Mesendoderm (in vitro differentiated cells): ENCODE data around the gene RAB37.

Source experiments
- DNase-seq: peaks from one replicate; pipeline ENCODE4 v3.0.0; 2013
- H2AK5ac ChIP-seq: 2 replicates; pipeline ENCODE4 v1.6.1; 2013; ENCODE audit warnings: low read length, inconsistent platforms
- H2BK120ac ChIP-seq: 2 replicates; pipeline ENCODE4 v1.6.1; 2013; ENCODE audit warnings: low read depth, mild to moderate bottlenecking, low read length, moderate library complexity, mixed read lengths
- H2BK15ac ChIP-seq: replicated peaks from 2 replicates; pipeline ENCODE4 v1.6.1; 2013; ENCODE audit warnings: low read depth, mild to moderate bottlenecking, moderate library complexity
- H2BK5ac ChIP-seq: 2 replicates; pipeline ENCODE4 v1.6.1; 2013; ENCODE audit warnings: low read length, inconsistent platforms
- H3K18ac ChIP-seq: 2 replicates; pipeline ENCODE4 v1.6.1; 2013; ENCODE audit warnings: mild to moderate bottlenecking, low read length, mixed read lengths
- H3K23ac ChIP-seq: one replicate; pipeline ENCODE4 v1.6.1; 2013; ENCODE audit warnings: low read length
- H3K27ac ChIP-seq: 2 replicates; pipeline ENCODE4 v1.5.1; 2013; ENCODE audit warnings: low read depth, mild to moderate bottlenecking, inconsistent platforms, low read length, moderate library complexity
- H3K27me3 ChIP-seq: 2 replicates; pipeline ENCODE4 v1.6.1; 2013; ENCODE audit warnings: low read length, control low read depth, mild to moderate bottlenecking, inconsistent platforms; ENCODE audit not compliant: insufficient read depth, poor library complexity
- H3K36me3 ChIP-seq: 2 replicates; pipeline ENCODE4 v1.6.1; 2013; ENCODE audit warnings: low read length, inconsistent platforms; ENCODE audit not compliant: control insufficient read depth, insufficient read depth
- H3K4ac ChIP-seq: one replicate; pipeline ENCODE4 v1.6.1; 2013; ENCODE audit warnings: low read depth, mild to moderate bottlenecking, low read length, moderate library complexity
- H3K4me1 ChIP-seq: 2 replicates; pipeline ENCODE4 v1.6.1; 2013; ENCODE audit warnings: low read depth, low read length, inconsistent platforms; ENCODE audit not compliant: control insufficient read depth
- H3K4me2 ChIP-seq: 2 replicates; pipeline ENCODE4 v1.6.1; 2013; ENCODE audit warnings: low read length
- H3K4me3 ChIP-seq: 2 replicates; pipeline ENCODE4 v1.5.1; 2013; ENCODE audit warnings: mild to moderate bottlenecking, low read length
- H3K56ac ChIP-seq: one replicate; pipeline ENCODE4 v1.6.1; 2013; ENCODE audit warnings: low read length
- H3K79me1 ChIP-seq: 2 replicates; pipeline ENCODE4 v1.6.1; 2013; ENCODE audit warnings: low read length, inconsistent platforms
- H3K79me2 ChIP-seq: 2 replicates; pipeline ENCODE4 v1.6.1; 2013; ENCODE audit warnings: mild to moderate bottlenecking, low read length; ENCODE audit not compliant: control insufficient read depth, insufficient read depth
- H3K9ac ChIP-seq: 2 replicates; pipeline ENCODE4 v1.6.1; 2013; ENCODE audit warnings: low read length, inconsistent platforms
- H4K5ac ChIP-seq: one replicate; pipeline ENCODE4 v1.6.1; 2013; ENCODE audit warnings: low read length
- H4K8ac ChIP-seq: one replicate; pipeline ENCODE4 v1.6.1; 2013; ENCODE audit warnings: low read depth, mild to moderate bottlenecking, control low read depth, low read length, moderate library complexity
- WGBS: extraction: QIAGEN DNeasy Blood & Tissue Kit; methylation state at CpG from one replicate; pipeline ENCODE4 v1.1.7; 2013; ENCODE audit warnings: low lambda C conversion rate, missing lambda C conversion rate; ENCODE audit not compliant: insufficient coverage; ENCODE audit errors: extremely low coverage; 5-methylcytosine and 5-hydroxymethylcytosine counted together

Gene RAB37

DNA sequence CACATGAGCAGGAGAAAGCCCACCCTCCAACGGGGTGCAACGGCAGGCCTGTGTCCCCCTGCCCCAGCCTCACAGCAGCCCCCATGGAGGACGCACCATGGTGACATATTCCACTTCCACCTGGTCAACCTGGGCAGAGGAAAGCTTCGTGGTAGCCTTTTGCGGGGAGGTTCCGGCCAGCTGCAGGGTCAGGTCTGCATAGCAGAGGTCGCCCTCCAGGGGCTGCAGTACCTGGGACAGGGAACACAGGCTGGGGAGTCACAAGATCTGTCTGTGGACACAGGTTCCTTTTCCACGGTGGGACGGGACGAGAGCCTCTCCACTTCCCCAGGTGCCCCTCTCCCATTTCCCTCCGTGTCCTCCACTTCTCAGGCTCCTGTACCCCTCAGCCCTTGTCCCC is 41.4 kb upstream of the RAB37 start:
- Histone ChIP-seq H3K18ac (no peak overlapping the region), H3K4me3 (no peak overlapping the region), H3K27me3 (no peaks in the 10 kb centered on the region), H3K4me1 (no peaks in the 10 kb centered on the region), H3K4me2 (no peak overlapping the region), H2BK5ac (no peak overlapping the region), H3K4ac (no peak overlapping the region), H3K79me2 (no peaks in the 10 kb centered on the region), H2BK120ac (no peak overlapping the region), H4K8ac (no peak overlapping the region), H3K56ac (no peak overlapping the region), H4K5ac (no peak overlapping the region), H3K23ac (no peak overlapping the region), H2BK15ac (no peak overlapping the region), H3K27ac (no peak overlapping the region), H3K36me3 (no peaks in the 10 kb centered on the region), H2AK5ac (no peak overlapping the region), H3K9ac (no peak overlapping the region), H3K79me1 (no peaks in the 10 kb centered on the region)
- DNase-seq = no peak
- WGBS = no CpG with 5 or more reads among the region's 11 CpGs

- H2AK5ac ChIP-seq = no peak overlapping the region
- H3K4me1 ChIP-seq = no peaks in the 10 kb centered on the region
- no peak for DNase-seq
- WGBS = no CpG with 5 or more reads among the region's 2 CpGs
- H4K5ac ChIP-seq = no peak overlapping the region
- H3K4me2 ChIP-seq = no peak overlapping the region
- H3K79me1 ChIP-seq = no peaks in the 10 kb centered on the region
- no peak overlapping the region for H3K18ac ChIP-seq
- H3K27ac ChIP-seq = no peak overlapping the region
- no peak overlapping the region for H3K4ac ChIP-seq
- H3K9ac ChIP-seq = no peak overlapping the region
- H3K79me2 ChIP-seq = no peaks in the 10 kb centered on the region
- no peak overlapping the region for H2BK5ac ChIP-seq
- no peak overlapping the region for H2BK15ac ChIP-seq
- H3K56ac ChIP-seq = no peak overlapping the region
- H3K27me3 ChIP-seq = no peaks in the 10 kb centered on the region
- H3K23ac ChIP-seq = no peak overlapping the region
- no peak overlapping the region for H2BK120ac ChIP-seq
- no peak overlapping the region for H4K8ac ChIP-seq
- no peaks in the 10 kb centered on the region for H3K36me3 ChIP-seq
- no peak overlapping the region for H3K4me3 ChIP-seq
Observed at GRCh38 chr17:74697515-74697914, 39.5 kb upstream of the RAB37 start.

- Histone ChIP-seq H3K18ac (no peak overlapping the region), H3K4me3 (no peak overlapping the region), H3K9ac (no peak overlapping the region), H2BK120ac (no peak overlapping the region), H3K27me3 (no peaks in the 10 kb centered on the region), H3K79me1 (no peaks in the 10 kb centered on the region), H3K23ac (no peak overlapping the region), H4K8ac (no peak overlapping the region), H3K36me3 (no peaks in the 10 kb centered on the region), H3K4me2 (no peak overlapping the region), H2BK15ac (no peak overlapping the region), H3K4me1 (no peaks in the 10 kb centered on the region), H2AK5ac (no peak overlapping the region), H3K4ac (no peak overlapping the region), H4K5ac (no peak overlapping the region), H2BK5ac (no peak overlapping the region), H3K56ac (no peak overlapping the region), H3K79me2 (no peaks in the 10 kb centered on the region), H3K27ac (no peak overlapping the region)
- WGBS = no CpG with 5 or more reads among the region's 7 CpGs
- no peak for DNase-seq
Observed at GRCh38 chr17:74698069-74698468, 39.0 kb upstream of the RAB37 start.

GRCh38 chr17:74699236-74699635 is 37.8 kb upstream of the RAB37 start:
- WGBS = no CpG with 5 or more reads among the region's 9 CpGs
- H3K4me2 ChIP-seq = no peak overlapping the region
- no peak for DNase-seq
- H3K23ac ChIP-seq = no peak overlapping the region
- no peaks in the 10 kb centered on the region for H3K27me3 ChIP-seq
- no peak overlapping the region for H3K9ac ChIP-seq
- no peaks in the 10 kb centered on the region for H3K79me2 ChIP-seq
- H2BK15ac ChIP-seq = no peak overlapping the region
- H3K4me1 ChIP-seq = no peaks in the 10 kb centered on the region
- no peak overlapping the region for H4K5ac ChIP-seq
- no peak overlapping the region for H2BK5ac ChIP-seq
- H3K36me3 ChIP-seq = no peaks in the 10 kb centered on the region
- no peaks in the 10 kb centered on the region for H3K79me1 ChIP-seq
- H3K18ac ChIP-seq = no peak overlapping the region
- H3K4me3 ChIP-seq = no peak overlapping the region
- H3K56ac ChIP-seq = no peak overlapping the region
- H3K27ac ChIP-seq = no peak overlapping the region
- no peak overlapping the region for H2AK5ac ChIP-seq
- H2BK120ac ChIP-seq = no peak overlapping the region
- H4K8ac ChIP-seq = no peak overlapping the region
- no peak overlapping the region for H3K4ac ChIP-seq

DNA sequence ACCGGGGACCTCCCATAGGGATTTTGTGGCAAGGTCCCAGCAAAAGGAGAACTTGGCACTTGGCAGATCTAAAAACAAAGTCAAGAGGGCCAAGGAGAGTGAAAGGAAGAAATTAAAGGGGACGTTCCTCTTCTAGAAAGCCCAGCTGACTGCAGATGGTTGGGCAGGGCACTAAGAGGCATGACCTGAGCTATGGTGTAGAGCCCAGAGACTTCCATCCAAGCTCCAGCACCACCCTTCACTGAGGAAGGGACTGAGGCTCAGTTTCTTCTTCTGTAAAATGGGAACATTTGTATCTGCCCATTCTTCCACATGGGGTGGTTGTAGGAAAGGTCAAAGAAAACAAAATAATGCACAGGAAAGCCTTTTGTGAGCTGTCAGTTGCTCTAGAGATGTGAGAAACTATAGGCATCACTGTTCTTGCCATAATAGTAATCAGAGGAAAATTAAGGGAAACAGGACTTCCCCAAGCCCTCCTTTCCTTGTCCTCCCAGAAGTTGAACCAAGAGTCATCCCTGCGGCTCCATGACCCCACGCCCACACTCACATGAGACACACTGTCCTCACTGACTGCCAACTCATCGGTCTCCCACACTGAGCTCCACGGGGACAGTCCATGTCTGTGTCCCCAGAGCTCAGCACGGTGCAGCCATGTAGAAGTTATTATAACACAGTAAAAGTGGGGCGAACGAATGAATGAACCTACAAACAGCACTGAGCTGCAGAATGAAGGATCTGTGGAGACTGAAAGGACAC is 34.8 kb upstream of the RAB37 start:
- no CpG with 5 or more reads among the region's 9 CpGs for WGBS
- Histone ChIP-seq H2AK5ac (no peak overlapping the region), H3K36me3 (no peaks in the 10 kb centered on the region), H2BK15ac (no peak overlapping the region), H3K79me1 (no peaks in the 10 kb centered on the region), H3K27ac (no peak overlapping the region), H3K4me1 (no peaks in the 10 kb centered on the region), H3K4me3 (no peak overlapping the region), H3K4ac (no peak overlapping the region), H3K4me2 (no peak overlapping the region), H4K5ac (no peak overlapping the region), H3K9ac (no peak overlapping the region), H2BK120ac (no peak overlapping the region), H3K27me3 (no peaks in the 10 kb centered on the region), H3K56ac (no peak overlapping the region), H3K18ac (no peak overlapping the region), H3K23ac (no peak overlapping the region), H4K8ac (no peak overlapping the region), H2BK5ac (no peak overlapping the region), H3K79me2 (no peaks in the 10 kb centered on the region)
- DNase-seq = no peak

DNA sequence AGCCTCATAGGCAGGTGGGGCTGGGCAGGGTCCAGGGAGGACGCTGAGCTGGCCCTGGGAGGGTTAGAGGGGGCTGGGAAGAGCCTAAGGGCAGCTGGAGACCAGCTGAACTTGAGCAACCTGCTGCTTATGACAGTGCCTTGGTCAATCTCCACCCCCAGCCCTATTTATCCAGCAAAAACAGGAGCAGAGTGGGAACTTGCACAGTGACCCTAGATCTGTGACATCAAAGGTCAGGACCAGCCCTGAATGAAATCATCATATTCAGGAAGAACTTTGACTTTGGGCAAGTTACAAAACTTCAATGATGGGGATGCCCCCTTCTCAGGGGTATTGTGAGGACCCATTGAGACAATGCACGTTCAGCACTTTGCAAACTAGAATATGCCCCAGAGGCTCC is 33.7 kb upstream of the RAB37 start:
- H3K27ac ChIP-seq = no peak overlapping the region
- H3K4me2 ChIP-seq = no peak overlapping the region
- no peak overlapping the region for H2BK15ac ChIP-seq
- H3K4me1 ChIP-seq = no peaks in the 10 kb centered on the region
- H4K5ac ChIP-seq = no peak overlapping the region
- H3K9ac ChIP-seq = no peak overlapping the region
- no peak for DNase-seq
- no peaks in the 10 kb centered on the region for H3K79me1 ChIP-seq
- H3K56ac ChIP-seq = no peak overlapping the region
- H3K79me2 ChIP-seq = no peaks in the 10 kb centered on the region
- no peak overlapping the region for H2AK5ac ChIP-seq
- H3K36me3 ChIP-seq = no peaks in the 10 kb centered on the region
- H3K23ac ChIP-seq = no peak overlapping the region
- H4K8ac ChIP-seq = no peak overlapping the region
- H2BK5ac ChIP-seq = no peak overlapping the region
- no peak overlapping the region for H3K18ac ChIP-seq
- H3K27me3 ChIP-seq = no peaks in the 10 kb centered on the region
- no peak overlapping the region for H2BK120ac ChIP-seq
- H3K4me3 ChIP-seq = no peak overlapping the region
- H3K4ac ChIP-seq = no peak overlapping the region
- WGBS = no CpG with 5 or more reads among the region's 2 CpGs
